NCI-H1048 (cell line): Measurements from ENCODE around the gene EXTL2.
"Not testable (repeated sequence)": the region's sequence is repeated elsewhere in the genome, so short reads cannot be mapped to it uniquely, and the experiment has no call there.

ENCODE experiments used
- DNase-seq: peaks from one replicate; lab custom pipeline; 2025; lab: John Stamatoyannopoulos, UW

Gene EXTL2

GRCh38 chr1:100855116-100855515 lies 39.5 kb downstream of the EXTL2 start:
- DNase-seq, result not testable (repeated sequence)

DNA sequence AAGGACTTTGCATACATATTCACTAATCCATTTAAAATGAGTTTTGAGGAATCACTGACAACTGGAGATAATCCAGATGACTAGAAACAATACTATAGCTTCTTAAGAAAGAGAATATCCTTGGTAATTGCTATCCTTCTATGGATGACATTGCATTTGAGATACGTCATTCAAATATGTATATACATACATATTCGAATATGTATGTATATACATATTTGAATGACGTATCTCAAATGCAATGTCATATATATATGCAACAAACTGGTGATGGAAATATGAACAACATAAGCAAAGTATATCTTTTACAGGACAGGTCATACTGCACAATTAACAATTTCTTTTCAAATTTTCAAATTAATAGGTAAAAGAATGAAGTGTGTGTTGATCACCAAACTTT lies 41.7 kb downstream of the EXTL2 start:
- no peak for DNase-seq

DNA sequence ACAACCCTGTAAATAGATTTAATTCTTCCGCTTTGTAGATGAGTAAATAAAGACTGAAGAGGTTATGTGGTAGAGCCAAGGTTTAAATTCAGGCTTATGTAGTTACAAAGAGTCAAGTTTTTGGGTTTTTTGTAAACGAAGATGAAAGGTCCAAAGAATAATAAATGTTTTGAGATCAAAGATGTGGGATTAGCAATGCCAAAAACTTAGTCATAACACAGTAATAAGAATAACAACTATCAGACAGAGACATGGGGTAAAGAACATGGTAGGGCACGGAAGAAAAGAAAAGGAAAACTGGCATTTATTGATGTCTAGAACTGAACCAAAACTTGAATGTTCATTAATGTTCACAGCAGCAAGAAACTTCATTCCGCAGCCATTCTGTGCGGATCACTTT lies 42.9 kb downstream of the EXTL2 start:
- no peak for DNase-seq

- no peak for DNase-seq
These were observed 47.1 kb downstream of the EXTL2 start for GRCh38 chr1:100847361-100848082.

- not testable (repeated sequence) for DNase-seq
These were observed 51.5 kb downstream of the EXTL2 start for GRCh38 chr1:100843160-100843559.

DNA sequence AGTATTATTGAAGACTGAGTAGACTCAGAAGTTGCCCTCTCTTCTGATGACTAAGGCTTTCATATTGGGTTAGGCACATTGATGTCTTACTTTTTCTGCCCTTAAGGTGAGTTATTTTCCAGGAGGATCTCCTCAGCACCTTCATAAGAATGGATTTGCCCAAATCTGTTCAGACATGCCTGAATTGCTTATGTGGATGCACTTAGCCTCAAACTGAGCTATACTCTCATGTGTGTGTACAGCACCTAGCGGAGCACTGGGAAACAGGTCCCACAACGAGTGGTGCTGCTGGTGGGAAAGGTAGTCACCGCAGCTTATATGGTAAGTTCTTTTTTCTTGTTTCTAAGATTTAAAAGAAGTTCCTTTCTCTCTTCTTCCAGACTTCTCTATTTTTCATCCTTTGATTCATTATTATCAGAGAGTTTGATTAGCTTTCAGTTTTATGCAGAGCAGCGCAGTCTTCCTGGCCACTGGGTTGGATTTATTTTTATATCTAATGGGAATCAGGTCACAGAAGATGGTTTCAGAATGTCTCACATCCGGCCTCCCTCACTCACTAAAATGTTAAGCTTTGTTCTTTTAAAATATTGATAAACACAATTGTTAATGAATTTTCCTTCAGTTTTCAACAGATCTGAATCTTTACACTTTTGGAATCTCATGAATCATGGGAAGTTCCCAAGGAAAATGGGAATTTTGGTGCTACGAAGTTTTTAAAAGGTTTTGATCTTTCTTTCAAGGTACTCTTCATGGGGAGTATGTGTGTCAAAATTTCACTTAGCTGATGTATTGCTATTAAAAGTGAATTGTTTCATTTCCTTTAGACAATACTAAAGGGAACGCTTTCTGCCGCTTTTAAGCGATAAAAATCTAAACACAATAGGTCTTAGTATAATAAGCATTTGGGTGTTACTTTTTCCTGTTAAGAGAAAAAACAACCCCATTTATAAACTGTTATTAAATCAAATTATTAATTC lies 58.5 kb downstream of the EXTL2 start:
- no peak for DNase-seq

- DNase-seq, result no peak
These were observed 59.6 kb downstream of the EXTL2 start for GRCh38 chr1:100834777-100835660.

GRCh38 chr1:100832694-100833428 lies 61.8 kb downstream of the EXTL2 start:
- no peak for DNase-seq

DNA sequence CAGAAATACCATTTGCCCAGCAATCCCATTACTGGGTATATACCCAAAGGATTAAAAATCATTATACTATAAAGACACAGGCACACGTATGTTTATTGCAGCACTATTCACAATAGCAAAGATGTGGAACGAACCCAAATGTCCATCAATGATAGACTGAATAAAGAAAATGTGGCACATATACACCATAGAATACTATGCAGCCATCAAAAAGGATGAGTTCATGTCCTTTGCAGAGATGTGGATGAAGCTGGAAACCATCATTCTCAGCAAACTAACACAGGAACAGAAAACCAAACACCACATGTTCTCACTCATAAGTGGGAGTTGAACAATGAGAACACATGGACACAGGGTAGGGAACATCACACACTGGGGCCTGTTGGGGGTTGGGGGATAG lies 69.0 kb downstream of the EXTL2 start:
- DNase-seq, result not testable (repeated sequence)
